Pancreas (tissue), 10 donors: Measurements from ENCODE around the gene ZNF668. TPM values are rescaled to one million over a fixed set of nuclear protein-coding genes. Genes with fewer than 3 reads are reported as not detected.

Experiments
- ATAC-seq, 4 donors: fragments of 200-7000 bp; cut with Tn5 transposase; one replicate each; pipeline versions ENCODE4 v1.8.0 to v1.9.1; 2020; ENCODE audit warnings: mild to moderate bottlenecking in 4 of 4, moderate library complexity in 4 of 4
- DNase-seq, 6 donors: peaks; one replicate each; pipeline ENCODE4 v3.0.0-alpha.2; 2020
- FAIRE-seq: peaks from 2 replicates; lab custom pipeline; 2012; peaks lifted over from hg19 to GRCh38; lab: Jason Lieb, UNC
- H3K27ac ChIP-seq, 4 donors: fragments of 200-600 bp; sonication (generic); 1 replicate in 3 of 4; 2 replicates in 1 of 4; pipeline versions ENCODE4 v1.5.0 to v1.8.0; 2020
- H3K27me3 ChIP-seq, 4 donors: fragments of 200-600 bp; one replicate each; pipeline ENCODE4 v1.8.0; 2021
- H3K36me3 ChIP-seq, 3 donors: fragments of 200-600 bp; sonication (generic) in 1 of 3; one replicate each; pipeline versions ENCODE4 v1.5.0 to v1.8.0; 2020 to 2021
- H3K4me1 ChIP-seq, 3 donors: fragments of 200-600 bp; one replicate each; pipeline ENCODE4 v1.8.0; 2021
- H3K4me3 ChIP-seq, 4 donors: fragments of 200-600 bp; sonication (generic) in 2 of 4; one replicate each; pipeline versions ENCODE4 v1.5.0 to v1.8.0; 2020 to 2021
- H3K9me3 ChIP-seq, 4 donors: fragments of 200-600 bp; one replicate each; pipeline ENCODE4 v1.8.0; 2021
- CTCF ChIP-seq, 4 donors: fragments of 200-600 bp; sonication (generic) in 3 of 4; IDR thresholded peaks; one replicate each; pipeline versions ENCODE4 v1.5.0 to v1.8.0; 2021; ENCODE audit warnings: antibody characterized with exemption in 4 of 4
- whole genome bisulfite sequencing, 2 donors: extraction: QIAGEN DNeasy Blood & Tissue Kit; methylation state at CpG; one replicate each; pipeline ENCODE4 v1.1.7; 2013; 5-methylcytosine and 5-hydroxymethylcytosine counted together
- intact Hi-C, 3 donors: fragments of 100-400 bp; cut with DNase I; formaldehyde crosslinking; loops; one replicate each; pipeline versions ENCODE4 v1.11.1 to v1.14.2; 2022
- polyA plus RNA-seq, 2 donors: library from polyadenylated mRNA; stranded (reverse); fragments of 200-250 nt; gene quantifications; one replicate each; pipeline ENCODE4 v1.2.3, GENCODE V29; 2013
- total RNA-seq, 6 donors: library from RNA; stranded (reverse); fragmentation: NEBNext Ultra II Directional in 4 of 6; extraction: Animal tissue kit (Norgen Biotek cat#: 25700) in 4 of 6; gene quantifications; one replicate each; pipeline versions ENCODE4 v1.2.1 to v1.2.4, GENCODE V29; 2021 to 2023
- donor health status: healthy with polysubstance abuse.
- donor health status: DM: no; HTN: no; CAD: no; lungs with moderate emphysema.
- donor health status: DM: no; HTN: no; CAD: no.
- donor health status: control.
- donor health status: control.
- donor health status: Bipolar disorder and iron deficiency.
- donor health status: DM: yes; HTN: yes; CAD: no.
- donor health status: DM: no; HTN: no; CAD: no.
- donor health status: DM: no; HTN: no; CAD: no.
- donor health status: DM: yes; HTN: yes; CAD: no.

ZNF668 gene
- total and polyA plus RNA-seq, 8 donors, result 1.5 to 6.4 (median 3.6) TPM

GRCh38 chr16:31099860-31100638, 26.0 kb upstream of the ZNF668 start:
- no peaks in the 10 kb centered on the region for H3K9me3 ChIP-seq
- H3K4me1 ChIP-seq, result peaks cover 0 to 4% (median 0%) of the 10 kb centered on the region in 3 donors
- intact Hi-C loops, result loop anchor here in 1 of 3 donors (5.0 kb wide), 1 partner anchor 52 kb away; the partner anchor contains the start of gene PRSS36
- ATAC-seq, result no peak
- no peak for DNase-seq
- no peaks in the 10 kb centered on the region for H3K36me3 ChIP-seq
- FAIRE-seq, result no peak
- no peak overlapping the region for H3K27ac ChIP-seq
- 66 to 68% methylated on average over 4 of the region's 4 CpGs for WGBS, 2 donors
- no peak for TF ChIP-seq CTCF (IDR thresholded peaks at IDR 0.05)
- no peaks in the 10 kb centered on the region for H3K27me3 ChIP-seq
- H3K4me3 ChIP-seq, result no peak overlapping the region

- TF ChIP-seq CTCF (IDR thresholded peaks at IDR 0.05), result no peak
- peak; percentile 94 to 96 (median 96) for ATAC-seq
- H3K4me3 ChIP-seq, result peak within 1 kb of the TSS; percentile 51 to 89 (median 82)
- no peaks in the 10 kb centered on the region for H3K27me3 ChIP-seq
- H3K36me3 ChIP-seq, result peaks cover 0 to 9% (median 0%) of the 10 kb centered on the region in 3 donors
- intact Hi-C loops, result loop anchor here in 1 of 3 donors (5.0 kb wide), 1 partner anchor 58 kb away; the partner anchor contains the start of gene PRSS36
- DNase-seq, result peak; percentile 91 to 97 (median 96)
- H3K27ac ChIP-seq, result peak within 1 kb of the TSS; percentile 73 to 91 (median 80)
- peaks cover 0 to 11% (median 6%) of the 10 kb centered on the region in 3 donors for H3K4me1 ChIP-seq
- no peaks in the 10 kb centered on the region for H3K9me3 ChIP-seq
- no peak for FAIRE-seq
- 0% methylated on average over 63 to 69 of the region's 69 CpGs for WGBS, 2 donors
These were observed 20.5 kb upstream of the ZNF668 start, which contains the start of gene VKORC1 for GRCh38 chr16:31094424-31095120. VKORC1 (minus strand) TSS chr16:31094797; CDS start chr16:31094729, 68 bp downstream.

DNA sequence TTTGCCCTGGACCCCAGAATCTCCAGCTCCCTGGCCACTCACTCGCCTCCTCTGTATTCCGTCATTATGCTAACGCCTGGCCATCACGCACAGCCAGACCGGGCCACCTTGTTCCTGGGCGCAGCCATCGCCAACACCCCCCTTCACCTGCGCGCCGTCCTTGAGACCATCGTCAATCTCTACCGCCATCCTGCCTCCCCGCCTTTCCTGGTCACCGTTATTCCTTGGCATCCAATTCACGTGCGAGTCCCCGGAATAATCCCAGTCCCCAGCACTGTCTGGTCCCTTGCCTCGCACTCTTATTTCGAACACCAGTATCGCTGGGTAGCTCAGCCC, 20.0 kb upstream of the ZNF668 start:
- H3K36me3 ChIP-seq, result peaks cover 0 to 9% (median 0%) of the 10 kb centered on the region in 3 donors
- H3K27ac ChIP-seq, result peak overlapping the region; percentile 73 to 91 (median 80)
- no peak for FAIRE-seq
- DNase-seq, result peak in 4 of 6 donors; percentile 45 to 61 (median 56)
- H3K4me1 ChIP-seq, result peaks cover 0 to 11% (median 6%) of the 10 kb centered on the region in 3 donors
- H3K4me3 ChIP-seq, result peak overlapping the region; percentile 51 to 89 (median 82)
- H3K27me3 ChIP-seq, result no peaks in the 10 kb centered on the region
- WGBS, 2 donors, result 0 to 1% methylated on average over 20 of the region's 20 CpGs
- intact Hi-C loops, result no loop called here
- no peak for TF ChIP-seq CTCF (IDR thresholded peaks at IDR 0.05)
- H3K9me3 ChIP-seq, result no peaks in the 10 kb centered on the region
- peak; percentile 33 to 44 (median 38) for ATAC-seq

DNA sequence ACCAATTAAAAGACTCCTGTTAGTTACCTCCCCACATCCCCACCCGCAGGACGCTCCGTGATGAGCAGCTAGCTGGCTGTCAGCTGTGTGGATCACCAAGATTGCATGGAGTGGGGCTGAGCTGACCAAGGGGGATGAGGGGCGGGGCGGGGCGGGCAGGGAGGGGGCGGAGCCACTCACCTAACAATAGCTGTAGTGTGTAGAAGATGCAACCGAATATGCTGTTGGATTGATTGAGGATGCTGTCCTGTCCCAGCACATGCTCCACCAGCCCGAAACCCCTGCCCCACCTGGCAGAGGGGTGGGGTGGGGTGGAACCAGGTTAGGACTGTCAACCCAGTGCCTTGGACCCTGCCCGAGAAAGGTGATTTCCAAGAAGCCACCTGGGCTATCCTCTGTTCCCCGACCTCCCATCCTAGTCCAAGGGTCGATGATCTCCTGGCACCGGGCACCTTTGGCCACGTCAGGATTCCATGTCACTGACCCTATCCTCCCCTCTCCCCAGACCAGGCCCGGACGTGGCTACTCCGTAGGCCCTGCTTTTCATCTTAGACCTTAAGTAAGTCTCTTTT, 19.2 kb upstream of the ZNF668 start:
- no peak overlapping the region for H3K27ac ChIP-seq
- peaks cover 0 to 9% (median 0%) of the 10 kb centered on the region in 3 donors for H3K36me3 ChIP-seq
- H3K27me3 ChIP-seq, result no peaks in the 10 kb centered on the region
- no peaks in the 10 kb centered on the region for H3K9me3 ChIP-seq
- ATAC-seq (no peak), FAIRE-seq (no peak), DNase-seq (peak in 4 of 6 donors; percentile 34 to 55 (median 50))
- H3K4me1 ChIP-seq, result peaks cover 0 to 11% (median 6%) of the 10 kb centered on the region in 3 donors
- intact Hi-C loops, result no loop called here
- 36 to 42% methylated on average over 16 to 17 of the region's 17 CpGs for WGBS, 2 donors
- H3K4me3 ChIP-seq, result peak overlapping the region in 3 of 4 donors; percentile 51 to 89 (median 79)
- TF ChIP-seq CTCF (IDR thresholded peaks at IDR 0.05), result no peak
